Ecto neural progenitor cell (in vitro differentiated cells): ENCODE data around the gene TRIM37.
"Not testable (repeated sequence)": the region's sequence is repeated elsewhere in the genome, so short reads cannot be mapped to it uniquely, and the experiment has no call there.

Source experiments
- DNase-seq: peaks from one replicate; pipeline ENCODE4 v3.0.0-alpha.2; 2018; ENCODE audit warnings: low spot score

Gene TRIM37, protein sequence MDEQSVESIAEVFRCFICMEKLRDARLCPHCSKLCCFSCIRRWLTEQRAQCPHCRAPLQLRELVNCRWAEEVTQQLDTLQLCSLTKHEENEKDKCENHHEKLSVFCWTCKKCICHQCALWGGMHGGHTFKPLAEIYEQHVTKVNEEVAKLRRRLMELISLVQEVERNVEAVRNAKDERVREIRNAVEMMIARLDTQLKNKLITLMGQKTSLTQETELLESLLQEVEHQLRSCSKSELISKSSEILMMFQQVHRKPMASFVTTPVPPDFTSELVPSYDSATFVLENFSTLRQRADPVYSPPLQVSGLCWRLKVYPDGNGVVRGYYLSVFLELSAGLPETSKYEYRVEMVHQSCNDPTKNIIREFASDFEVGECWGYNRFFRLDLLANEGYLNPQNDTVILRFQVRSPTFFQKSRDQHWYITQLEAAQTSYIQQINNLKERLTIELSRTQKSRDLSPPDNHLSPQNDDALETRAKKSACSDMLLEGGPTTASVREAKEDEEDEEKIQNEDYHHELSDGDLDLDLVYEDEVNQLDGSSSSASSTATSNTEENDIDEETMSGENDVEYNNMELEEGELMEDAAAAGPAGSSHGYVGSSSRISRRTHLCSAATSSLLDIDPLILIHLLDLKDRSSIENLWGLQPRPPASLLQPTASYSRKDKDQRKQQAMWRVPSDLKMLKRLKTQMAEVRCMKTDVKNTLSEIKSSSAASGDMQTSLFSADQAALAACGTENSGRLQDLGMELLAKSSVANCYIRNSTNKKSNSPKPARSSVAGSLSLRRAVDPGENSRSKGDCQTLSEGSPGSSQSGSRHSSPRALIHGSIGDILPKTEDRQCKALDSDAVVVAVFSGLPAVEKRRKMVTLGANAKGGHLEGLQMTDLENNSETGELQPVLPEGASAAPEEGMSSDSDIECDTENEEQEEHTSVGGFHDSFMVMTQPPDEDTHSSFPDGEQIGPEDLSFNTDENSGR

GRCh38 chr17:59106463-59107305 is at the start of gene TRIM37:
TSS of gene TRIM37 (minus strand) at chr17:59106880. CDS start at chr17:59106461, 419 bp downstream.
- peak; percentile 100 for DNase-seq

DNA sequence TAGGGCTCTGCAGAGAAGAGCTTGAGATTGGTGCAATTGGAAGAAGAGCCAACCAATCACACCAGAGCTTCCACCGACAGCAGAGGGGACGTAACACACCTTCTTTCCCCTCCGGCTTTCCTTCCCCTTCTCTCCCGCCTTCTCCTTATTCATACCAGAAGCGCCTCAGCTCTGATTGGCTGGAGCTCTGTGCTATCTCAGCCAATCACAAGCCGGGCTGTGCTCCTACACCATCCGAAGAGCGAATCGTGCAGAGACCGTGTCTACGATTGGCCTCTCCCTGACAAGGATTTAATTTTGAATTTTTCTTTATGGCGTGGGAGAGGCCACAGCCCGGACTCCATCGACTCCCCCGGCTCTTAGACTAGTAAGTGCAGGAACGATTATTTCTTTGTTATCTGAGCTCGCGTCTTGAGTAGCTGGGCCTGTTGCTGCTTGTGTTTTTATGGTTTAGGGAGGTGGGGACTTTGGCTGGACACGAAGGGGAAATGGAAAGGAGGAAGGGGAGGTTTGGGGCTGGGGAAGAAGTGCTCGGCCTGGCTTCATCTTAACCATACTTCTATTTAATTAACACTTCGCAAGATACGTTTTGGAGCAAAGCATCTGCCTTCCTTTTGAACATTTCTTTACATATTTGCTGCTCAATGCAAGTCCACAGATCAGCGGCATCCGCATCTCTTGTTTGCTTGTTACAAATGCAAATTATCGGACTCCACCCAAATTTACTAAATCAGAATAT is 48.9 kb upstream of the TRIM37 start, which contains the start of gene PRR11:
PRR11 (plus strand) TSS at position 308 of the 739 bp plus-strand sequence. CDS start 14,007 bp downstream, outside the sequence.
- DNase-seq = peak; percentile 99

DNA sequence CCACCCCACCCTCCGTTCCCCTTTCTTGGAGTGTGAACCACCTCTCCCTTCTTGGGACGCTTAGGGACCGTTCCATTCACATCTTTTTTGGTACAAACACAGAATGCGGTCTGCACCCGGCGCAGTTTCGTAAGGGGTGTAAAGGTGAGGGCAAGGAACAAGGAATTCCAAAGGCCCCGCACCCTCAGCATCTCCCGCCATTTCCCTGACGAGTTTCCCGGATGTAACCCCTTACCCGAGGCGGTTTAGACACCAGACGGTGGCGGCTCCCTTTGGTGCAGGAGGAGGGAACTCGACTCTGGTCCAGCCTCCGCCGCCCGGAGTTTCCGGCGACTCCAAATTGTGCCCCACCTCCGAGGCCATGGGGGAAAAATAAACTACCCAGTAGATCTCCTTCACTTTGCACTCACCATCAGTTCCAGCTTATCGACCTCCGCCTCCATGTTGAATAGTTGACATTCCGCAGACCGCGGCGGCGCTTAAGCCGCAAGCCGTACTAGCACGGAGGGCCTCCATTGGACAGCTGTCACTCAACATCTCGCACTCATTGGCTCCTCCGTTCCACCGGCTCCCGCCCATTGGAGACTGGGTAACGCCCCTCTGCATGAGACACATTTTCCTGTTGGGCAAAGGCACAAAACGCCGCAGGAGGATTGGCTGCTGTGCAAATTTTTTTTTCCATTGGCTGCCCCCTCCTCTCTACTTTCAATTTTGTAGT is 48.2 kb upstream of the TRIM37 start, which contains the start of gene SKA2:
SKA2 (minus strand) TSS at position 466 of the 718 bp plus-strand sequence; CDS start at position 443, 23 bp downstream.
- peak; percentile 100 for DNase-seq

DNA sequence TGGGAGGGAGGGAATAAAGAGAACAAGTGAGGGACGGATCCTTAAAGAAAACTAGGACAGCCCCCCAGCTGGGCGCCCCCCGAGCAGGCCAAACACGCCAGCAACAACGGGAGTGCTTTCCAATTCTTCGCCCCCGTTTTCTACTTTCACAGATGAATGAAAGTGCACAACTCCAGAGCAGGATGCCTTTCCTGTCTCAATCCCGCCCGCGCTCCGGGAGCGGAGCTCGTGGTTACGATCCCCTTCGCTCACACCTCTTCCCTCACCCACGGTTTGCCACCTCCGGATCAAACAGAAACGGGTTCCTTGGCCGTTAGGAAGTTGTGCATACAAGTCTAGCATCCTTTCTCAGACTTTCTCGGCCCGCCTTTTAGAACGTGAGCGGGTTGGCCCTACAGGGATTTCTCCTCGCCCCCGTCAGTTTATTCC is 47.6 kb upstream of the TRIM37 start:
- DNase-seq = peak; percentile 80

- DNase-seq = no peak
These were observed 46.2 kb upstream of the TRIM37 start for GRCh38 chr17:59152925-59153324.

DNA sequence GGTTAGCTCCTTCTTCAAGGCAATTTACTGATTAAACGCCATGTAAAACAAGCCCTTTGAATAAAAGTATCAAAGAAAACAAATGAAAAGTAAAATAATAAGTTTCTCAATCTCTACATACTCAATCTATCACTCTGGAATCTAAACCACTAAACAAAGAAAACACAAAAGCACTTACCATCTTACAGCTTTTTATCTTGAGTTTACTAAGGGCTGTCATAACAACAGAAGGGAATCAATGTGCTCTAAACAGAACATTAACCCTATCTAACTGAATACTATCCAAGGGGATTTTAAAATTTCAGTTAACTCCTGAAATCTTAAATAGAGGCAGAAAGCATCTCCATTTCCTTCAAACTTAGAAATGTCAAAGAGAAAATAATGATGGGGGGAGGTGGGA is 44.9 kb upstream of the TRIM37 start:
- DNase-seq = no peak

DNA sequence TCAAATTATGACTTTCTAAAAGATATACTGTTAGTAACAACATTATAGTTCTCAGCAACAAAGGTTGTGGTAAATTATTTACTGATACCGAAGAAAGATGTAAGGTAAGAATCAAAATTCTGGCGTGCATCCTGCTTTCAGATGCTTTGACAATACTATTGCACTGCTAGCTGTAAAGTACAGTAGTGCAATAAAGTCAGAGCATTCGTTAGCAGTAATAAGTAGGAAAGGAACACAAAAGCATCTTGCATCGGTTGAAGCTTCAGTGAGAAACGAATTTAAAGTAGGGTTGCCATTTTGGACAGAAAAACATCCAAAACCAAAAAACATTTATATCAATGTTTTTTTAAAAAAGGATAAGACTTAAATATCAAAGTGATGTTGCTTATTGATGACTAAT is 44.3 kb upstream of the TRIM37 start:
- no peak for DNase-seq

- DNase-seq = no peak
These were observed 43.3 kb upstream of the TRIM37 start for GRCh38 chr17:59149841-59150511.

GRCh38 chr17:59149051-59149450 is 42.4 kb upstream of the TRIM37 start:
- no peak for DNase-seq

- DNase-seq = no peak
These were observed 39.0 kb upstream of the TRIM37 start for GRCh38 chr17:59145571-59146096.

DNA sequence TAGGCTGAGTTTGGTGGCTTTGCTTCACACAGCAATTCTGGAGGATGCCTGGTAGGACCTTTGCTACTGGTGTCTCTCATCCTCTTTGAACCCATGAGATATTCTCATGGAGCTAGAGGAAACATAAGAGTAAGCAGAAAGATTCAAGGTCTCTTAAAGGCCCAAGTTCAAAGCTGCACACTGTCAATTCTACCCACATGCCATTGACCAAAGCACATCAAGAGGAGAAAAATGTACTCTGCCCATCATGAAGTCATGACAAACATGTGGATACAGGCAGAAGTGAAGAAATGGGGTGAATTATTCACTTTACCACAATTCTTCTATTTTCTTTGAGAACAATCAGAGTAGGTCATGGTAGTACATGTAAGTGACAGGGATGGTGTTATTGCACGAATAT is 35.2 kb upstream of the TRIM37 start:
- DNase-seq = no peak

- no peak for DNase-seq
These were observed 33.3 kb upstream of the TRIM37 start for GRCh38 chr17:59139939-59140338.

GRCh38 chr17:59138339-59138738 is 31.7 kb upstream of the TRIM37 start:
- not testable (repeated sequence) for DNase-seq

GRCh38 chr17:59131131-59131530 is 24.5 kb upstream of the TRIM37 start:
- DNase-seq = no peak

- DNase-seq = no peak
These were observed 23.1 kb upstream of the TRIM37 start for GRCh38 chr17:59129814-59130213.

DNA sequence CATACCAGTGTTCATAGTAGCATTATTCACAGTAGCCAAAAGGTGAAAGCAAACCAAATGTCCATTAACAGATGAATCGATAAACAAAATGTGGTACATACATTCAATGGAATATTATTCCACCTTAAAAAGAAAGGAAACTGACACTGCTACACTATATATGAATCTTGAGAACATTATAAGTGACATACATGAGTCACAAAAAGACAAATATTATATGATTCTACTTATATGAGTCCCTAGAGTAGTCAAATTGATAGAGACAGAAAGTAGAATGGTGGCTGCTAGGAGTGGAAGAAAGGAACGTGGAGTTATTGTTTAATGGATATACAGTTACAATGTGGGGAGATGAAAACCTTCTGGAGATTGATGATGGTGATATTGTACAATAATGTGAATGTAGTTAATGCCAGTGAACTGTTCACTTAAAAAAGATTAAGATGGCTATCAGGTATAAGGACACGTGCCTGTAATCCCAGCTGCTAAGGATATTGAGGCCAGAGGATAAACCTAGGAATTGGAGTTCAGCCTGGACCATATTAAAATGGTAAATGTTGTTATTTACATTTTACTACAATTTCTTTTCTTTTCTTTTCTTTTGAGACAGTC is 20.2 kb upstream of the TRIM37 start:
- DNase-seq = no peak

GRCh38 chr17:59124665-59125064 is 18.0 kb upstream of the TRIM37 start:
- no peak for DNase-seq

DNA sequence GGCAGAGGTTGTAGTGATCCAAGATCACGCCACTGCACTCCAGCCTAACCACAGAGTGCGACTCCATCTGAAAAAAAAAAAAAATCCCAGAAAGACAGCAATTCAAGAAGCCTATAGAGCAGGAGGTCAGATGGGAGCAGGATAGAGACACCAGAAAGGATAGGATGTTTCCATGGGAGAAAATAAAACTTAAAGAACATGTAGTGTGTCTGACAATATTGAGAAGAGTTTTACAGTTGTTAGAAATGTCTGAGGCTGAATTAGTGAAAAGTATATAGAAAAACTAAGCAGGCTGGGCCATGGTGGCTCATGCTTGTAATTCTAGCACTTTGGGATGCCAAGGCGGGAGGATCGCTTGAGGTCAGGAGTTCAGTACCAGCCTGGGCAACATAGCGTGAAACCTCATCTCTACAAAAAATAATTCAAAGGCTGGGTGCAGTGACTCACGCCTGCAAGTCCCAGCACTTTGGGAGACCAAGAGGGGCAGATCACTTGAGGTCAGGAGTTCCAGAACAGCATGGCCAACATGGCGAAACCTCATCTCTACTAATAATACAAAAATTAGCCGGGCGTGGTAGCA is 15.3 kb upstream of the TRIM37 start:
- DNase-seq = no peak

DNA sequence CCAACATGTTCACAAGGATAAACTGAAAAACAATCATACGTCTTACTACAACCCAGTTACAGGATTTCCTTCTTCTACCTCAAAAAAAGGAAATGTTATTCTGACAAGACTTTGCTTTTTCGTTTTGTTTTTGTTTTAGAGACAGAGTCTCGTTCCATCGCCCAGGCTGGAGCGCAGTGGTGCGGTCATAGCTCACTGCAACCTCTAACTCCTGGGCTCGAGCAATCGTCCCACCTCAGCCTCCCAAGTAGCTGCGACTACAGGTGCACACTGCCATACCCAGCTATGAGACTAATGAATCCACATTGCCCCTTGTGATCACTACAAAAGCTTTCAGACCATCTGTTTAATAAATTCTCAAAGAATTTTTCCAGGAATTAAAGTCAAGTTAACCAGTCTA is 8.8 kb upstream of the TRIM37 start:
- no peak for DNase-seq
